T1000 (cell line): ENCODE measurements around the gene LPCAT1.
"Not testable (repeated sequence)": the region's sequence is repeated elsewhere in the genome, so short reads cannot be mapped to it uniquely, and the experiment has no call there.

Source experiments
- DNase-seq: peaks from one replicate; lab custom pipeline; 2025; ENCODE audit warnings: mixed read lengths; lab: John Stamatoyannopoulos, UW

Gene LPCAT1

DNA sequence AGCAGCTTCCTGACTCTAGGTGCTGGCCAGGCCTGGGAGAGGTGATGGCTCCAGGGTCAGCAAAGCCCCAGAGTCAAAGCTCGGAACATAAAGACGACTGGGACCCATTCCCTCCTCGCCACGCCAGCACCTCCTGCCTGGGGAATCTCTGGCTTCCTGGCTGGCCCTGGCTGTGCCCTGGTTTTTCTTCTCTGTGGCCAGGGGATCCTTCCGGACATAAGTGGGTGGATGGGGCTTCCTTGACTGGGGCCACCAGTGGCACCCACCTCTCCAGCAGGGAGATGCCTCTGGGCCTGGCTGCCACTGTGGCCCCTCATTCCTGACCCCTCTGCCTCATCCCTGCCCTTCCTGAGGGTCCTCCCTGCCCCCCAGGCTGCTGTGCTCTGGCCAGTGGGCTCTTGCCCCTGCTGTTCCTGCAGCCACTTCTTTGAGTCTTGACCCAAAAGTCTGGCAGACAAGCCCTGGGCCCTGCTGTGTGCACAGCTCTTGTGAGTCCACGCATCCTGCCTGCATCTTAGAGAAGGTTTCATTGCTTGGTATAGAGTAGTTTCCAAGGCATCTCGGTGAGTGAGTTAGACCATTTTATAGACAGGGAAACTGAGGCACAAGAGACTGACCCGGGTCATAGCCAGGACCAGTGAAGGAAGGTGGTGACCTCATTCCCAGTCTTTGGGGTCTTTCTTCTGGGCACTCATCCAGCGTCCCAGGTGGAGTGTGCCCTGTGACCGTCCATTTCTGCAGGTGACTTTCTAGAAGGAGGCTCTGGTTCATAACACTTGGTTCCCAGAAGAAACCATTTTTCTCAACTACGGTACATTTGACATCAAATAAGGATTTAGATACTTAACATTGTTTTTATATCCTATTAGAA is 17.3 kb upstream of the LPCAT1 start:
- DNase-seq: no peak

- DNase-seq: no peak
Observed at GRCh38 chr5:1540166-1540565, 16.4 kb upstream of the LPCAT1 start.

DNA sequence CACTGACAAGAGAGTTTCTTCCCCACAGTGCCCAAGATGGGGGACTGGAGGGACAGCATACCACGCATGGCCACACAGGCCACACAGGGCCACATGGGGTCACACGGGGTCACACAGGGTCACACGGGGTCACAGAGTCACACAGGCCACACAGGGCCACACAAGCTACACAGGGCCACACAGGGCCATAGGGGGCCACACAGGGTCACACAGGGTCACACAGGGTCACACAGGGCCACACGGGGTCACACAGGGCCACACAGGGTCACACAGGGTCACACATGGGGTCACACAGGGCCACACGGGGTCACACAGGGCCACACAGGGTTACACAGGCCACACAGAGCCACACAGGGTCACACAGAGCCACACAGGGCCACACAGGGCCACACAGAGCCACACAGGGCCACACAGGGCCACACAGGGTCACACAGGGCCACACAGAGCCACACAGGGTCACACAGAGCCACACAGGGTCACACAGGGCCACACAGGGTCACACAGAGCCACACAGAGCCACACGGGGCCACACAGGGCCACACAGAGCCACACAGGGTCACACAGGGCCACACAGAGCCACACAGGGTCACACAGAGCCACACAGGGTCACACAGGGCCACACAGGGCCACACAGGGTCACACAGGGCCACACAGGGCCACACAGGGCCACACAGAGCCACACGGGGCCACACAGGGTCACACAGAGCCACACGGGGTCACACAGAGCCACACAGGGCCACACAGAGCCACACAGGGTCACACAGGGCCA is 15.8 kb upstream of the LPCAT1 start:
- not testable (repeated sequence) for DNase-seq

- DNase-seq: no peak
Observed at GRCh38 chr5:1538741-1539392, 15.1 kb upstream of the LPCAT1 start.

DNA sequence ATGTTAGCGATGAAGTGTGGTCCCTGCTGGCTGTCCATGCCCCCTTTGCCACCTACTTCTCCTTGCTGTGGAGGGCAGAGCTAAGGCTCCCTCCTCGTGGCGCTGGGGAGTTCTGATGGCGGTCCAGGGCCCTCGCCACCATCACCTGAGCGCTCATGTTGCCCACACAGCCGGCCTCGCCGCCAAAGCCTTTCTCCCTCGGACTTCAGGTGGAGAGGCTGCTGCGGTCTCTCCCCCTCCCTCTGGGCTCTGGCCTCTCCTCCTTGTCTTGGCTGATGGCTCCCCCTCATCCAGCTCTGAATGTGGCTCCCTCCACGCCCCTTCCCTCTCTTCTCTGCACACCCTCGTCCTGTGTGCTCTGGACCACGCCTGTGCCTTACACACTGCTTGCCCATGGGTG is 14.5 kb upstream of the LPCAT1 start:
- DNase-seq: no peak

- no peak for DNase-seq
Observed at GRCh38 chr5:1537603-1538154, 13.9 kb upstream of the LPCAT1 start.

GRCh38 chr5:1536871-1537602 is 13.3 kb upstream of the LPCAT1 start:
- DNase-seq: no peak

GRCh38 chr5:1536322-1536845 is 12.6 kb upstream of the LPCAT1 start:
- DNase-seq: no peak

- no peak for DNase-seq
Observed at GRCh38 chr5:1535646-1536045, 11.9 kb upstream of the LPCAT1 start.

GRCh38 chr5:1532384-1532783 is 8.6 kb upstream of the LPCAT1 start:
- DNase-seq: no peak

- no peak for DNase-seq
Observed at GRCh38 chr5:1529498-1529897, 5.7 kb upstream of the LPCAT1 start.

DNA sequence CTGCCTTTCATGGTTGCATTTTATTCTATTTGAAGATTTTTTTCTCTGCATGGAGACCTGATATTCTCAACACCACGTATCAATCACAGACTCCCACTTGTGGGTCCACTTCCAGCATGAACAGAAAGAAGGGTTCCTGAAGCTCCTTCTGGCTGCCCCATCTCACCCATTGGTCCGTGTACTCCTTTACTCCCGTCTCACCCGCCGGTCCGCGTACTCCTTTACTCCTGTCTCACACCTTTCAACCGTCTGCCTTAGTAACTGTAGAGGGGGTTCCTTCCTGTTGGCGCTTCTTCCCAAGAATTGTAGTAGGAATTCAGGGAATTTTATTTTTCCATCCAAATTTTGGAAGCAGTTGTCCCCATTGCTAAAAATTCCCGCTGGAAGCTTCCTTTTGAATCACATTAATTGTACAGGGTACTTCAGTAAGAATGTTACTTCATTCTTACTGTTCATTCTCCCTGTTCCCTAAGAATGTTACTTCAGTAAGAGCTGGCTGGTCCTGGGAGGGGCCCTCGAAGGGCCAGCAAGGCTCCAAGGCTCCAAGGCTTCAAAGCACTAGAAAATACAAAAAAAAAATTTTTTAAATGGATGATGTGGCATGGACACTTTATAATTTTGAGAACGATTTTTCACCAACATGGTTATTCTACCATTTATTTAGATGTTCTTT is 3.9 kb upstream of the LPCAT1 start:
- DNase-seq: no peak

DNA sequence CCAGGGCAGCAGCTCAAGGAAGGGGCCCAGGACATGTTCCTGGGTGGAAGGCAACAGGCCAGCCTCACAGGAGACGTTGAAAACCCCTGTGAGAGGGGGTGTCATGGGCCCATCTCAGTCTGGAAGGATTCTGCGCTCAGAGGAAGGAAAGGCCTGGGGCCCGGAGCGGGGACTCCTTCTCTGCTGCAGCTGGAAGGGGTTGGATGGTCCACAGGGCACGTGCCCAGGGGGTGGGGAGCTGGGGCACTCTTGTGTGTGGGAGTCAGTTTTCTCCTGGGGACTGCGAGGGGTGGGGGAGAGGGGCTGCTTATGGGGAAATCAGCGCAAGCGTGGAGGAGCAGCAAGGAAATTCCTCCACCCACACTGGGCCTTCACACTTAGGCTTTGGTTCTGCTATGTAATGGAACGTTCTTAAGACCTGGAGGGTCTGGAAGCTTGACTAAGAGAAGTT is 2.9 kb upstream of the LPCAT1 start:
- no peak for DNase-seq

GRCh38 chr5:1526190-1526631 is 2.5 kb upstream of the LPCAT1 start:
- no peak for DNase-seq

- no peak for DNase-seq
Observed at GRCh38 chr5:1525624-1526189, 1.9 kb upstream of the LPCAT1 start.

DNA sequence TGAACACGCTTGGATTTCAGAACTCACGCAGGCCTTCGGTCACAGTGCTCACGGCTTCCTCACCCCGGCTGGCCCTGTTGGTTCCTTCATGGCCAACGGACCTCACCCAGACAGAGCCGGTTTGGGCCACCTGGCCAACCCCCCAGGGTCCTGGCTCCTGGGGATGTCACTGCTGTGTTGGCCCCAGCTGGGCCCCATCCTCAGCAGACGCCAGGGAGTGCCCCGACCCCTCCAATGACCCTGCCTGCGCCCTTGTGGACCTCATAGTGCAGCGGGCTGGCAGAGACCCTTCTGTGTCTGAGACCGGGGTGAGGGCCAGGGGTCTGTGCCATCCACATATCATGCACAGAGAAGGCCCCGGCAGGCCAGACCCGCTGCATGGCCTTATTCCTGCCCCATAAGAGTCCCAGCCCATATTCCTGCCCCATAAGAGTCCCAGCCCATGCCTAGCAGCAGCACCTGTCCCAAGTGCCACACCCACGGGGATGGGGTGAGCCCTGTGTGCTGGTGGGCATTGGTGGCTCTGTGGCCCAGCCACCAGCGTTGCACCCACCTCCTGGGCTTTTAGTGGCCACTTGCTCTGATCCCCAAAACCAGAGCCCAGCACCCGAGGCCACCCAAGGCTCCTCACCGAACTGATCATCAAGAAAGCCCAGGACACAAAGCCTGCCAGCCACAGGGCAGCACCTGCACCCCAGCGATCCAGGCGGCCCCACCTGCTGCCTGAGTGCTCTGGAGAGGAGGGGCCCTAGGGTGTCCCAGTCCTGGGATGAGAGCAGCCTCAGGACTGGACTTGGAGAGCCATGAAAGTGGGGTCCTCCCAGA is 1.3 kb upstream of the LPCAT1 start:
- no peak for DNase-seq

DNA sequence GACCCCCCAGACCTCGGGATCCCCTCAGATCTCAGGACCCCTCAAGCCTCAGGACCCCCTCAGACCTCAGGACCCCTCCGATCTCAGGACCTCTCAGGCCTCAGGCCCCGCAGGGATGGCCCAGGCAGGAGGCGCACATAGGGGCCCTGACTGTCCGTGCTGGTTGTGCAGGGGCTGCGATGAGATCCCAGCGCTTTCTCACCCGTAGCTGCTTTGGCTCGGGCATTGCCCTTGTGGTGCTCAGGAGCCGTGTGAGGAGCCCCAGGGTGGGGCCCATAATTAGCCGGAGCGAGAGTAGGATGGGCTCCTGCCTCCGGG is 680 bp upstream of the LPCAT1 start:
- no peak for DNase-seq

- DNase-seq: no peak
Observed at GRCh38 chr5:1523480-1523792, 324 bp downstream of the LPCAT1 start.

DNA sequence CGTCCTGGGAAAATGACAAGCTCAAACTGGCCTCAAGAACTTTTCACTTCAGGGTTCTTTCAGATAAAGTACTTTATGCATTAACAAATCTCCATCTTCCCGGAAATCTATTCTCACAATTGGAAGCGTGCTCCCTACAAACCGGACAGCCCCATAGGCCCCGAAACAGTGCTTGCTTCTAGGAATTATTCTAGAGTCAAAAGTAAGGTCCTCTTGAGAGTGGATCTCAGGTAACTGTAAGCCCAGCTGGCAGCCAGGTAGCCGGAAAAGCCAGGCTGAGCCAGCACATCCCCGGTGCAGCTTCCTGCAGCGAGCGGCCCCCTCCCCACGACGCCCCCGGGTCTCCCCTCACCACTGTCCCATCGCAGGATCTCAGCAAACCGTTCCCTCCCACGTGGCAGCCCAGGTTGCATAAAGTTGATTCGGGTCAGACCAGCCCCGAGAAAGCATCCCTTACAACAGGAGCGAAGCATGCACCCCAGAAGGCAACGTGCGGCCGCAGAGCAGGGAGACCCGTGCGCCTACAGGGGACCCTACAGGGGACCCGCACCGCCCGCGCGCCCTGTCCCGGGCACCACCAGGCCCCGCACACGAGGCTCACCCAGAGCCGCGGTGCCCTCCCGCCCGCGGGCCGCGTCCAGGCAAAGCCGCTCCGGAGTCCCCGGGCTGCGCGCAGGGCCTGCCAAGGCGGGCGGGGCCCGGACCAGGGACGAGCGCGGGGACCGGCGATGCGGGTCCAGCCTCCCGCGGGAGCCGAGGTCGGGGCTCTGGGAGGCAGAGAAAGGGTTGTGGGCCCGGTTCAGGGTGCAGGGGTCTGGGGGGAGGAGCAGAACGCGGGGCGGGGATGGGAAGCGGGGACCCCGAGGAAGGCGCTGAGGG is 920 bp downstream of the LPCAT1 start:
- DNase-seq: no peak
